Stimulated activated naive CD8-positive, alpha-beta T cell treated with anti-CD3 and anti-CD28 coated beads, Interleukin-15, Interleukin-2, amounts not matched to agents 100 U/mL and 50 U/mL, for 24 hours (primary cell): ENCODE results near the gene PTRHD1.
A peak's percentile ranks its signal among the peaks of the same experiment; 100 is the strongest.

ENCODE experiments used
- ATAC-seq: fragments of 150-1000 bp; cut with Tn5 transposase; one replicate; pipeline ENCODE4 v1.10.0; 2021
- DNase-seq: peaks from one replicate; pipeline ENCODE4 v3.0.0; 2021

PTRHD1 gene

GRCh38 chr2:24830351-24830750 lies 37.2 kb upstream of the PTRHD1 start:
- no peak for ATAC-seq
- no peak for DNase-seq

DNA sequence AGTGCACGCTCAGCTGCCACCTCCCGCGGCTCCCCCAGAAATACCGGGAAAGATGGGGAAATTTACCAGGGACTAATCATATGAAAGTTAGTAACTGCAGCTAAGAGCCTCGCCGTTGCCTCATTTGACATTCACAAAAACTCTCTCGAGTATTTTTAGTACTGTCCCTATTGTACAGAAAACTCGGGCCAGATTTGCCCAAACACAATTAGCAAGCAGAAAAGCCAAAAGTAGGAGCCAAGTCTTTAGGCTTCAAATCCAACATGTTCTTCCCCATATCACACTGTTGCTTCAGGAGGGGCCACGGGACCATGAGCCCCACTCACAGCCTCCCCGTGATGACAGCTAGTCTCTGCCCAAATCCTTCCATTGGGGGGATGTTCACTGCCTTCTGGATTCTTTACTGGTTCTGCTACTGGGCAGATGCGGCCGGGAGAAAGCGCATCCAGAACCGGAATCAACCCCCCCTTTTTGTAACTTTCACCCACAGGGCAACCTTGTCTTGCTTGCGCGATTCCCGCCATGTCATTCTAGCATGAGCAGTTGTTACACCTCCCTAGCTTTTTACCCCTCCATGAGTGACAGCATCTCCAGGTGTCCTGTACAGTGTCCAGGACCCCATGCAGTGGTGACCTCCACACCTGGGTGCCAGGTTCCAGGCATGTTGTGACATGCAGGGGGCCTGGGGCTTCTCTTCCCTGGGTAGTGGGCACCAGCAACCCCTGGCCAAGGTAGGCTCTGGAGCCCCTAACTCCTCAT lies 35.2 kb upstream of the PTRHD1 start:
- no peak for ATAC-seq
- DNase-seq: no peak

- ATAC-seq: peak; percentile 84
- DNase-seq: peak; percentile 66
Observed at GRCh38 chr2:24827321-24828237, 34.4 kb upstream of the PTRHD1 start.

GRCh38 chr2:24826773-24827145 lies 33.6 kb upstream of the PTRHD1 start:
- DNase-seq (no peak), ATAC-seq (no peak)

- ATAC-seq (peak; percentile 6), DNase-seq (no peak)
Observed at GRCh38 chr2:24825883-24826772, 32.9 kb upstream of the PTRHD1 start.

DNA sequence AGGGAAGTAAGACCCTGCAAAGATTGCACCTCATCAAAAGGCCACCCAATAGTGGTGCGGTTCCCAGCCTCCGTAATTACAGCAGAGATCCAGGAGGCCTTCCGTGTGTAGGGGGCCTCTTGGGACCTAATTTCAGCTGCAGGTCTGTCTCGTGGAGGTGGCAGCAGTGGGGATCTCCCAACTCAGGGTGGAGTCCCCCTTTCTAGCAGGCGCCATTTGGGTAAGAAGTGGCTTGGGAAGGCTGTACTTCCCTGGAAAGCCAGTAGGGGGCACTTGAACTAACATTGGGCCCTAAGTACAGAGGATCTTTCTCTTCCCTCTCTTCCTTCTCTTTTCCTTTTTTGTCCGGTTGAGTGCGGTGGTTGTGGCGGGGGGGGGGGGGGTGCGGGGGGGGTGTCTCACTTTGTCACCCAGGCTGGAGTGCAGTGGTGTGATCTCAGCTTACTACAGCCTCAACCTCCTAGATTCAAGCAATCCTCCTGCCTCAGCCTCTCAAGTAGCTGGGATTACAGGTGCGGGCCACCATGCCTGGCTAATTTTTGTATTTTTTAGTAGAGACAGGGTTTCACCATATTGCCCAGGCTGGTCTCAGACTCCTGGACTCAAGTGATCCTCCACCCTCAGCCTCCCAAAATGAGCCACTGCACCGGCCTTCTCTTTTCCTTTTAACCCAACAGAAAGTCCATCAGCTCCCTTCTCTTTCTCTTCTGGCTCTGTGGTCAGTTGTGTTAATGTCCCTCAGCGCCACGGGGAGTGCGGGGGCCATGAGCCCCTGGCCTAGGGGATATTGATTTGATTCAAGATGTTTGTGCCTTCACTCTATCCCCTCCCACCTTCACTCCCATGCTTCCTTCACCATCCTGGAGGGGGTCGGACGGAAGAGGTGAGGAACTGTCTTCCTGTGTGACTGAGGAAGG lies 32.0 kb upstream of the PTRHD1 start:
- ATAC-seq (no peak), DNase-seq (peak; percentile 50)

GRCh38 chr2:24824071-24824588 lies 30.9 kb upstream of the PTRHD1 start:
- DNase-seq (no peak), ATAC-seq (no peak)

DNA sequence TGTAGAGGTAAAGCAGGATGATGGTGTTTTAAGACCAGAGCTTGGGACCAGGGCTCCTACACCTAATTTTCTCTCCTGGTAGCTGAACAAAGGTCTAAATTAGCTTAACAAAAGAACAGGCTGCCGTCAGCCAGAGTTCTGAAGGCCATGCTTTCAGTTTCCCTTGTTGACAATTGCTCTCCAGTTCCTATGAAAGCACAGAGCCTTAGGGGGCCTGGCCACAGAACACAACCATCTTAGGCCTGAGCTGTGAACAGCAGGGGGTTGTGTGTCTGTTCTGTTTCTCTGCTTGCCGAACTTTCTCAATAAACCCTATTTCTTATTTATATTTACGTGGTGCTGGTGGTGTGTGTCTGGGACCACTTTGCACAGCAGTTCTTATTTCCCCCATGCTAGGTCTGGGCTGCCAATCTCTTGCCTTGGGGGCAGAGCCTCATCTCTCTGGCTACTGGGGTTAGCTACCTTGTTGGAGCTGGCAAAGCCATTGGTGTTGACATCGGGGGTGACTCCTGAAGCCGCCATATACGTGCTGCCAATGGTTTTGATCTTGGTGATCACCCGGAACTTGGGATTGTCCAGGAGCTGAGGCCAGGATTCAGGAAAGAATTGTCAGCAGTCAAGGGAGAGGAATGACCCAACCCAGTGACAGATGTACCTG lies 29.0 kb upstream of the PTRHD1 start:
- DNase-seq: no peak
- ATAC-seq: no peak

- ATAC-seq: no peak
- no peak for DNase-seq
Observed at GRCh38 chr2:24821433-24821891, 28.3 kb upstream of the PTRHD1 start.

GRCh38 chr2:24820598-24821432 lies 27.6 kb upstream of the PTRHD1 start:
- ATAC-seq (no peak), DNase-seq (no peak)

DNA sequence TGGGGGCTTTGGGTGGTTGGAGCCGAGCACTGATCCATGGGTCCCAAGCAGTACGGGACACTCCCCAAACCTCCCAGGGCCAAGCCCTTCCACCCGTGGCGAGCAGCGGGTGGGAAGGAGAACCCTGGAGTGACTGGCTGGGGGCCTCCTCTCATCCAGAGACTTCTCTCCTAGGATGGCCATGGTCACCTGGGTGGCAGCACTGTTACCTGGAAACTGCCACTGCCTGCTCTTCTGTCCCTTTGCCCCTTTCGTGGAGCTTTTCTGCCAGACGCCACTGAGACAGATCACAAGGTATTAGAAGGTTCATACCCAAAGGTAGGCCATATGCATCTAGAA lies 27.0 kb upstream of the PTRHD1 start:
- DNase-seq (no peak), ATAC-seq (no peak)

GRCh38 chr2:24819442-24820174 lies 26.4 kb upstream of the PTRHD1 start:
- no peak for DNase-seq
- no peak for ATAC-seq

- DNase-seq (no peak), ATAC-seq (peak; percentile 41)
Observed at GRCh38 chr2:24818721-24819167, 25.6 kb upstream of the PTRHD1 start.

DNA sequence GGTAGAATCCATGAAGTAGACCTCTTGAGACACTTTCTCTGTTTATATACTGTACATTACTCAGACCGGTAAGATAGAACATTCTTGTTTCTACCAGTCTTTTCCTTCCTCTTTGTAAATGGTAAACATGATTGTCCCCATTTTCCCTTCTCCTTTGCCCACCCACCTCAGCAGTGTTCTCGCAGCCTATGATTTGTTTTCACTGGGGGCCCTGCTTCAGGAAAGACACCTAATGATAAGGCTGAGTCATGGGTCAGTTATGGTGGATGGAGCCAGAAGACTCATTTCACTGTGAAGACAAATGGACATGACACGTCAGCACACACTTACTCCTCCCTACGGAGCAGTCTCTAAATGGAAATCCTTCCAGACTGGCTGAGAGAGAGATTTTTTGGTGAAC lies 23.7 kb upstream of the PTRHD1 start:
- ATAC-seq: no peak
- DNase-seq: no peak

DNA sequence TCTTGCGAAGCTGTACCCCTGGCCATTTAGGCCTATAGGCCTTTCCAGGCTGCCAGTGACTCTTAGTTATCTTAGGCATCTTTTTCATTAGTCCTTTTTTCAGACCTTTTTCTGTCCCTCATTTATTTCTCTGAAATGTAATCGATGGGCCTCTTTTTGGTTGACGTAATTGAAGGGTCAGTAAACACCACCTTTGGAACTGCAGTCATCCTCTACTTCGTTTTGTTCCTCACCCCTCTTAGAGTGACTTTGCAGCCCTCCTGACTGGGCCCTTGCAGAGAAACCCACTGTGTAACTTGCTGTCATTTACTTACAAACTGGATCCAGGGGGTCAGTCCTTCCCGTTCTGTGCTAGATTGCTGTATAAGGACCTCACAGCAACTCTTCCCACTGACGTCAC lies 23.2 kb upstream of the PTRHD1 start:
- DNase-seq: no peak
- no peak for ATAC-seq

DNA sequence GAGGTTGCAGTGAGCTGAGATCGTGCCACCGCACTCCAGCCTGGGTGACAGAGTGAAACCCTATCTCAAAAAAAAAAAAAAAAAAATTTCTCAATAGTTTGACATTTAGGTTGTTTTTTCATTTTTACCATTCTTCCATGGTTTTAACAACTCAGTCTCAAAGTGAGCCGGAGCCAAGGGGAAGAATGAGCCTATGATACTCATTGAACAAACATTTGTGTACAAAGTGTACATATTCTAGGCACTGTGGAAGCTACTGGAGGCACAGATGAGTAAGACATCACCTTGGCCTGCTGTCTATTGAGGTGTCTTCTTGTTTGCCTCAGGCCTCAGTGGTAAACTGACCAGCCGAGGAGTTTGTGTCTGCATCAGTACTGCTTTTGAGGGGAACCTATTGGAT lies 22.0 kb upstream of the PTRHD1 start:
- DNase-seq (no peak), ATAC-seq (no peak)

- ATAC-seq: no peak
- DNase-seq: no peak
Observed at GRCh38 chr2:24814516-24814915, 21.3 kb upstream of the PTRHD1 start.

GRCh38 chr2:24813691-24814137 lies 20.5 kb upstream of the PTRHD1 start:
- DNase-seq (no peak), ATAC-seq (no peak)
